ENCODE data around the gene MIF. TPM values are rescaled to one million over a fixed set of nuclear protein-coding genes. Genes with fewer than 3 reads are reported as not detected.

Gene MIF
- polyA plus RNA-seq, 2 of the 4 experiments (the other 2 are of a cell fraction): 197 to 776 TPM

- POLR2A ChIA-PET: no interaction called here
- CTCF ChIA-PET: interaction anchor here (0.9 to 1.4 kb wide), 4 partner anchors 8 to 34 kb away, joined by 4 read pairs; partner anchors contain the start of gene MIF
These were observed 10.0 kb upstream of the MIF start for GRCh38 chr22:23884140-23884539.

DNA sequence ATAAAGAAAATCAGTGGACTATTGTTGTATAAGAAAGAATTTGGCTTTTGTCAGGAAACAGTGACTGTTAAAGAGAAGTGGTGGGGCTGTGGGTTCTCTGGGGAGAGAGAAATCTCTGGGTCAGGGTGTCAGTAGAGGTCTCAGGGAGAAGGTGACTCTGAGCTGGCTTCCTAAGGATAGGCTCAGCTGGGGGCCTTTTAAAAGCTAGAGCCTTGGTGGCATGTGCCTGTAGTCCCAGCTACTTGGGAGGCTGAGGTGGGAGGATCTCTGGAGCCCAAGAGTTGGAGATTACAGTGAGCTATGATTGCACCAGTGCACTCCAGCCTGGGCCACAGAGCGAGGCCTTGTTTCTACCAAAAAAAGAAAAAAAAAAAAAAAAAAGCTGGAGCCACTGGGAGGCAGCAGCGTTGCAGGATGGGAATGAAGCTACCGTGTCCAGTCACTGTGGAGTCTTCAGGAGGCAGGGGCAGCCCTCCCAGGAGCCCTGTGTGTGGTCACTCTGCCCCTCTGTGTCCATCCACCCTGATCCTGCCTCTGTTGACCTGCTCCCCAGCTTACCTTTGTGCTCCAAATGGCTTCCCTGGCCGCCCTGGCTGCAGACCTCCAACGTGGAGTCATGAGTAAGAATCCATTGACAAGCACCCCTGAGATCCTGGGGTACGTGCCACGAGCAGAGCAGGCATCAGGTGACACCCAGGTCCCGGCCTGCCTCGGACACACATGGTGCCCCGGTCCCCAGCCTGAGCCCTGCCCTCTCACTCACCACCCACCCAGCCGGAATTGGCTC is 5.4 kb upstream of the MIF start:
- Histone ChIP-seq H3K9me3 (no peaks in the 10 kb centered on the region), H3K4me3 (no peak overlapping the region), H3K27ac (peak overlapping the region; percentile 59 to 86), H3K4me2 (peak overlapping the region; percentile 24), H3K4me1 (peaks cover 21% of the 10 kb centered on the region)
- no peak for FAIRE-seq
- WGBS (ENCODE audit: missing lambda C conversion rate): 52% methylated on average over 5 of the region's 11 CpGs
- ATAC-seq: peak; percentile 66 to 77; a peak in 5 of 6 replicates
- peak; percentile 15 to 39 for DNase-seq (ENCODE audit: low read depth in 1 of 2, low spot score in 1 of 2)
- TF ChIP-seq, protein P1, sequence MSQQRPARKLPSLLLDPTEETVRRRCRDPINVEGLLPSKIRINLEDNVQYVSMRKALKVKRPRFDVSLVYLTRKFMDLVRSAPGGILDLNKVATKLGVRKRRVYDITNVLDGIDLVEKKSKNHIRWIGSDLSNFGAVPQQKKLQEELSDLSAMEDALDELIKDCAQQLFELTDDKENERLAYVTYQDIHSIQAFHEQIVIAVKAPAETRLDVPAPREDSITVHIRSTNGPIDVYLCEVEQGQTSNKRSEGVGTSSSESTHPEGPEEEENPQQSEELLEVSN (IDR thresholded peaks at IDR 0.05; ENCODE audit: borderline replicate concordance, low read depth): no peak
- peak; percentile 41; the same call in 2 of the 3 replicates for TF ChIP-seq SMC3 (IDR thresholded peaks at IDR 0.05)
- TF ChIP-seq RAD21 (conservative IDR thresholded peaks at IDR 0.05 in 1 of 2, IDR thresholded peaks at IDR 0.05 in 1 of 2): peak; percentile 52 to 57; a peak in 4 of 5 replicates
- TF ChIP-seq FOSL2 (IDR thresholded peaks at IDR 0.05): no peak
- no peak for TF ChIP-seq FOSL2 (CRISPR knock-in tag; IDR thresholded peaks at IDR 0.05)
- TF ChIP-seq RARB (CRISPR knock-in tag; IDR thresholded peaks at IDR 0.05): no peak
- ChIA-PET POLR2A (interaction anchor here (0.6 to 1.0 kb wide), 3 partner anchors 31 to 67 kb away, joined by 3 to 8 read pairs (median 4); partner anchors contain the start of gene SLC2A11), CTCF (interaction anchor here (0.7 to 2.0 kb wide), 9 partner anchors 10 to 68 kb away, joined by 3 to 10 read pairs (median 4); partner anchors contain the start of gene SLC2A11)

More at GRCh38 chr22:23884140-23884539, 10.0 kb upstream of the MIF start:
- ATAC-seq (no peak), DNase-seq (ENCODE audit: low read depth in 1 of 2, low spot score in 1 of 2) (no peak), FAIRE-seq (no peak)
- TF ChIP-seq RNF2 (IDR thresholded peaks at IDR 0.05; ENCODE audit: borderline replicate concordance, low read depth) (no peak), BCL3 (IDR thresholded peaks at IDR 0.05) (no peak), NR3C1 (IDR thresholded peaks at IDR 0.05) (no peak), EHF (CRISPR knock-in tag; IDR thresholded peaks at IDR 0.05) (no peak)
- TF ChIP-seq, protein P2, sequence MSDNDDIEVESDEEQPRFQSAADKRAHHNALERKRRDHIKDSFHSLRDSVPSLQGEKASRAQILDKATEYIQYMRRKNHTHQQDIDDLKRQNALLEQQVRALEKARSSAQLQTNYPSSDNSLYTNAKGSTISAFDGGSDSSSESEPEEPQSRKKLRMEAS (IDR thresholded peaks at IDR 0.05): no peak
- Histone ChIP-seq H3K4me3 (no peak overlapping the region), H3K27ac (no peak overlapping the region), H3K4me2 (no peak overlapping the region), H3K9me3 (no peaks in the 10 kb centered on the region), H3K4me1 (peaks cover 14% of the 10 kb centered on the region)
- WGBS (ENCODE audit: missing lambda C conversion rate): no CpG with 5 or more reads among the region's 9 CpGs

DNA sequence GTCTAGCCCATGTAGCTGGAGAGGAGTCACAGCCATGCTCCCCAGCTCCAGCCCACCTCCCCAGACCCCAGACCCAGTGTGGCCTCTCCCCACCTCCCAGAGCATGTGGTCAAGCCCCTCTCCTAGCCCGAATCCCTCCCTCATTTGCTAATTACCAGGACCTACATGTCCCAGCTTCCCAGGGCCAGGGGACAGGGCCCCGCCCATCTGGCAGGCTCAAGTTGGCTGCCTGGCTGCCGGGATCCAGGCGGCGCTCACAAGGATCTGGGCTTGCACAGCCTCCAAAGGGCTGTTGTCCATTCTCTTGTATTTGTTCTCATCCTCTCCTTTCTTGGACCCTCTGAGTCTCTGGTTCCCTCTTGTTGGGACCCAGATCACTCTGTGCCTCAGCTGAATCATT is 4.6 kb upstream of the MIF start:
- FAIRE-seq (no peak), ATAC-seq (no peak), DNase-seq (ENCODE audit: low read depth in 1 of 2, low spot score in 1 of 2) (no peak)
- Histone ChIP-seq H3K4me3 (no peak overlapping the region), H3K9me3 (no peaks in the 10 kb centered on the region), H3K4me2 (no peak overlapping the region), H3K27ac (peak overlapping the region in 1 of 2 experiments; percentile 86; a peak in 2 of 6 replicates), H3K4me1 (peaks cover 21% of the 10 kb centered on the region)
- TF ChIP-seq SREBF2 (IDR thresholded peaks at IDR 0.05) (no peak), RCOR1 (IDR thresholded peaks at IDR 0.05; ENCODE audit: low read depth, low read length) (no peak), RAD21 (conservative IDR thresholded peaks at IDR 0.05 in 1 of 2, IDR thresholded peaks at IDR 0.05 in 1 of 2) (no peak)
- POLR2A ChIA-PET: interaction anchor here (1.0 kb wide), 1 partner anchor 32 kb away, joined by 8 read pairs; the partner anchor contains the start of gene SLC2A11
- CTCF ChIA-PET: interaction anchor here (0.7 to 2.0 kb wide), 8 partner anchors 13 to 67 kb away, joined by 3 to 10 read pairs (median 4); partner anchors contain the start of gene SLC2A11
- 75% methylated on average over 5 of the region's 5 CpGs for WGBS (ENCODE audit: missing lambda C conversion rate)

GRCh38 chr22:23891726-23892125 is 2.5 kb upstream of the MIF start:
- ATAC-seq: no peak
- peaks cover 32% of the 10 kb centered on the region for H3K4me1 ChIP-seq
- 91% methylated on average over 7 of the region's 7 CpGs for WGBS (ENCODE audit: missing lambda C conversion rate)
- POLR2A ChIA-PET: no interaction called here
- no peak for TF ChIP-seq MYC (IDR thresholded peaks at IDR 0.05; ENCODE audit: borderline replicate concordance, low read length)
- TF ChIP-seq POLR2A (IDR thresholded peaks at IDR 0.05; ENCODE audit: low read length): no peak
- no peak for TF ChIP-seq EHMT2 (IDR thresholded peaks at IDR 0.05; ENCODE audit: low read depth)
- no peak for TF ChIP-seq RNF2 (IDR thresholded peaks at IDR 0.05; ENCODE audit: borderline replicate concordance, low read depth)
- TF ChIP-seq ZC3H11A (IDR thresholded peaks at IDR 0.05): no peak
- TF ChIP-seq HEYL (CRISPR knock-in tag; IDR thresholded peaks at IDR 0.05): no peak
- TF ChIP-seq RFX5 (IDR thresholded peaks at IDR 0.05): no peak
- TF ChIP-seq, protein P3, sequence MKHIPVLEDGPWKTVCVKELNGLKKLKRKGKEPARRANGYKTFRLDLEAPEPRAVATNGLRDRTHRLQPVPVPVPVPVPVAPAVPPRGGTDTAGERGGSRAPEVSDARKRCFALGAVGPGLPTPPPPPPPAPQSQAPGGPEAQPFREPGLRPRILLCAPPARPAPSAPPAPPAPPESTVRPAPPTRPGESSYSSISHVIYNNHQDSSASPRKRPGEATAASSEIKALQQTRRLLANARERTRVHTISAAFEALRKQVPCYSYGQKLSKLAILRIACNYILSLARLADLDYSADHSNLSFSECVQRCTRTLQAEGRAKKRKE (CRISPR knock-in tag; IDR thresholded peaks at IDR 0.05; ENCODE audit: low read depth): no peak
- no peak overlapping the region for H3K27ac ChIP-seq
- FAIRE-seq: no peak
- no peaks in the 10 kb centered on the region for H3K9me3 ChIP-seq
- no peak overlapping the region for H3K4me2 ChIP-seq
- DNase-seq (ENCODE audit: low read depth in 1 of 2, low spot score in 1 of 2): no peak
- no peak overlapping the region for H3K4me3 ChIP-seq
- CTCF ChIA-PET: interaction anchor here (1.5 kb wide), 1 partner anchor 8 kb away, joined by 4 read pairs; no protein-coding TSS in a partner anchor
